GM19023 (cell line): ENCODE data around the gene ESR2.
"Not testable (repeated sequence)": the region's sequence is repeated elsewhere in the genome, so short reads cannot be mapped to it uniquely, and the experiment has no call there.

ENCODE experiments used
- ATAC-seq: cut with Tn5 transposase; IDR thresholded peaks from one replicate; pipeline ENCODE4 v1.9.1; 2021; ENCODE audit warnings: mild to moderate bottlenecking, moderate library complexity; ENCODE audit not compliant: unreplicated experiment

ESR2 gene

DNA sequence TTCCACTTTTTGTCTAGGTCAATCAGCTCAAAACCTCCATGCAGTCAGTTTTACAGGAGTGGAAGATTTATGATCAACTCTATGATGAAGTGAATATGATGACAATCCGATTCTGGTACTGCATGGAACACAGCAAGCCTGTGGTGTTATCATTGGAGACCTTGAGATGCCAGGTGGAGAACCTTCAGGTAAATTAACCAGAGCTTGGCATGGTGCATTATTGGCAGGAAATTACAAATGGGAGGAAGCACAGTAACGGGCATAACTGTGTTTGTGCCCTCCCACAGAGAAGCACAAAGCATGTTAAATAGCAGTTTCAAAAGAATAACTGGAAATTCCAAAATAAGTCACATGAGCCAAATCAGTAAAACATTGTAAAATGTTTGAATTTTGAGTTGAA lies 135.6 kb downstream of the ESR2 start:
- no peak for ATAC-seq

DNA sequence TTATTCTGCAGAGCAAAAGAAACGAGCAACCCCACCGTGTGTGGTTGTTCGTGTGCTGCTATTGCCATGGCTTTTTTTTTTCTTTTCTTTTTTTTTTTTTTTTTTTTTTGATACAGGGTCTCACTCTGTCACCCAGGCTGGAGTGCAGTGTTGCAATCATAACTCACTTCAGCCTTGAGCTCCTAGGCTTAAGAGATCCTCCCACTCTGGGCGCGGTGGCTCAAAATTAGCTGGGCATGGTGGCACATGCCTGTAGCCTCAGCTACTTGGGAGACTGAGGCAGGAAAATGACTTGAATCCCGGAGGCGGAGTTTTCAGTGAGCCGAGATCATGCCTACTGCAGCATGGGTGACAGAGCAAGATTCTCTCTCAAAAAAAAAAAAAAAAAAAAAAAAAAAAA lies 144.2 kb downstream of the ESR2 start:
- no peak for ATAC-seq

DNA sequence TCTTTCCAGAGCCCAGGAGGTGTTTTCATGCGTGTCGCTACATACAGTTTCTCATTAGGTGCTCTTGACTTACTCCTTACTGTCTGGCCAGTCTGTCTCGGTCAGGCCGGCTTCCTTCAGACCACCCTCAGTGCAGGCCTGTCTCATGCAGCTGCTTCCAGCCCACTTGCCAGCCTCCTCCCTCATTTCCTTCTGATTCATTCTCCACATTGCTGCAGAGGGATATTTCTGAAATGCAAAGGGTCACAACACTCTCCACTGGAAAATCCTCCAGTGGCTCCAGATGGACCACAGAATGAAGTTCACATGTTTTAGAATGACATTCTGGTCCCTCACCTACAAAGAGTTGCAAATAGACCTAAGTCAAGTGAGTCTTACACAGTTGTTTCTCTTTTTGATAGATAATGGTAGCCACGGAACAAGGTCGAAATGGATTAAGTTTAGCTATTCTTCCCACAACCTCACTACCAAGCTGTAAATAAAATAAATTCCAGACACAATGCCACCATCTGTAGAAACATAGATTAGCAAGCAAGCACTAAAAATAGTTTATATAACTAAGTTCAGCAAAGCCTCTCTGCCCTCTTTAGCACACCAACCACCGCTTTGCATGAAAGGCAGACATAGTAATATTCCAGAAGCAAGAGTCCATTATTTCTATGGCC lies 146.9 kb downstream of the ESR2 start:
- ATAC-seq: no peak

- no peak for ATAC-seq
These were observed 156.4 kb downstream of the ESR2 start for GRCh38 chr14:64137657-64138290.

DNA sequence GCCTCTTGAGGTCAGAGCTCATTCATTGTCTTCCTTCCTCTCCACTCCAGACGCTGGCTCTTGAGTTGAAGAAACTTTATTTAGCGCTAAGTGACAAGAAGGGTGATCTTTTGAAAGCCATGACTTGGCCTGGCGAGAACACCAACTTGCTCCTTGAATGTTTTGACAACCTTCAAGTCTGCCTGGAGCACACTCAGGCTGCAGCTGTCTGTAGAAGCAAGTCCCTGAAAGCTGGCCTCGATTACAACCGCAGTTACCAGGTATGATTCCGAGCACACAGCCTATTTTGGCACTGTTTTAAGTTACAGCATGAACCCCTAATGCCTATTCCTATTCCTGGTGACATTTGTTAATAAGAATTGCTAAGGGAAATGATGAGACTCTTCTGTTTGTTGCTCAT lies 167.6 kb downstream of the ESR2 start:
- ATAC-seq: no peak

DNA sequence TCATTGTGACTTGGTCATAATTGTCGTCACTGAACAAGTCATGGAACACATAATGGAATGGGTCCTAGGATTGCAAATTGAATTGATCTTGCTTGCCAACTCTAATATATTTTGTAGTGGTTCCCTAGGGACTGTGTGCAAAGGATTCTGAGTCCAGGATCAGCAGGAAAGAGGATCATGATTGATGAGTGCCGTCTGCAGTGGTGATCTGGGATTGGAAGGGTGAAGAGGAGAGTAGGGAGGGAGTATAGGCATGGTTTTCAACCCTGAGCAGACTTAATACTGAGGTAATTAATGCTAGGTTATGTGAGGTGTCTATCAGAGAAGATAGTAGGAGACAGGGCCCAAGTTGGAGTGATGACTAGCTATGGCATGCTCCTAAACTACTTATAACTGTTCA lies 168.9 kb downstream of the ESR2 start:
- ATAC-seq: no peak

DNA sequence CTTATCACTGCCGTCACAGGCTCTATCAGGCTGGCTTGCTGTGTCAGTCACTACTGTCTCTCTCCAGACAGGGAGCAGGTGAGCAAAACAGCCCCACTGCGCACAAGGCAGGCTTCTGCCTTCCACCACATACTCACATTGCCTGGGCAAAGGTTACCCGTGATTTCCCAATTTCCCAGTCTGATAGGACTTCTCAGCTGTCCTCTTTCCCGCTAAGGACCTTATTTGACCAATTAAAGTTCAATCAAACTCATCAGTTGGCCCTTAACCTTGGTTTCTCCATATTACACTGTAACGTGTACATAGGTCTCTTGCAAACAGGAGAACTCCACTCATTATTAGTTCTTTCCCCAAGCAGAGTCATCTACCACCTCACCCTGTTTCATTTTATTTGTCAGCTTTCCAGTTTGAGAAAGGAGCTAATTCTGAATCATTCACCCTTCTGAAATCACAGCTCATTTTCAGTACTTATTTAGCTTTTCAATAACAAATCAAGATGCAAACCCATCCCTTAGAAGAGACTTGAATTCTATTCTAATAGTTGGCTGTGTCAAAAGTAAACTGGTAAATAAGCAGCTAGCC lies 170.8 kb downstream of the ESR2 start:
- ATAC-seq: no peak

DNA sequence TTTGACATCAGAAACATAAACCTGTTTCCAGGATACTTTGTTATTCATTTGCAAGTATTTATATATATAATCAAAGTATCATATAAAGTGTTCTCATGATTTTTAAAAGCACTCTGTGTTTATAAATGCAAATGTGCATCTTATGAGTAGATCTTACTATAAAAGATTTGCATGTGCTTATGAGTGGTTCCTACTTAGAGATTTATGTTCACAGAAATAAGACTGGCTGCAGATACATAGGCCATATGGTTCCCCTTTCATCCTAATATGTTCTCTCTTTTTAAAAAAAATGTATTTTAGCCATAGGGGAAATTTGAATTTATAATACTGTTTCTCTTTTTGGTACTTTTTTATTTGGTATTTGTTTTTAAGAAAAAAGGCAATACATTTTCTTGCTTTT lies 174.2 kb downstream of the ESR2 start:
- no peak for ATAC-seq

- no peak for ATAC-seq
These were observed 174.7 kb downstream of the ESR2 start for GRCh38 chr14:64119500-64119899.

DNA sequence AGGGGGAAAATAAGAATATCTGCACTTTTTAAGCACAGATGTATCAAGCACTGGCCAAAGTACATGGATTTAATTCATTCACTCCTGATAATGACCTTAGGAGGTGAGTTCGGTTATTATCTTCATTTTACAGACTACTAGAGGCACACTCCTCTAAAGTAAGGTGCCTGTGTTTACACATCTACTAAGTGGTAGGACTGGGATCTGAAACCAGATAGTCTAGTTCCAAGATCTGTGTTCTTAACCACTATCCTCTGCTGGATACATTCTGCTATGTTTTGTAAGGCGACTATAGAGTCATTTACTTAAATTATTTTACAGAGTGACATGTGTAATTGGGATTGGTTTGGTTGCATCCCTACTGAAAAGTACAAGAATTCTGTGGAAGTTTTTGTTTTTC lies 175.3 kb downstream of the ESR2 start:
- ATAC-seq: no peak

DNA sequence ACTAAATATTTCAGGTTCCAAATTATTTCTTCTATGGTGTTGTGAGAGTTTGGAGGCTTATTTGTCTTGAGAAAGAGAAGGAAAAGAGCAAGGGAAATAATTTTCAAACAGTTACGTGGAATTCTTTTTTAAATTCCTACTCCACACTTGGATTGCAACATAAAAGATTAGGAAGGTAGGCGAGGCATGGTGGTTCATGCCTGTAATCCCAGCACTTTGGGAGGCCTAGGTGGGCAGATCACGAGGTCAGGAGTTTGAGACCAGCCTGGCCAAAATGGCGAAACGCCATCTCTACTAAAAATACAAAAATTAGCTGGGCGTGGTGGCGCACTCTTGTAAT lies 175.8 kb downstream of the ESR2 start:
- not testable (repeated sequence) for ATAC-seq

DNA sequence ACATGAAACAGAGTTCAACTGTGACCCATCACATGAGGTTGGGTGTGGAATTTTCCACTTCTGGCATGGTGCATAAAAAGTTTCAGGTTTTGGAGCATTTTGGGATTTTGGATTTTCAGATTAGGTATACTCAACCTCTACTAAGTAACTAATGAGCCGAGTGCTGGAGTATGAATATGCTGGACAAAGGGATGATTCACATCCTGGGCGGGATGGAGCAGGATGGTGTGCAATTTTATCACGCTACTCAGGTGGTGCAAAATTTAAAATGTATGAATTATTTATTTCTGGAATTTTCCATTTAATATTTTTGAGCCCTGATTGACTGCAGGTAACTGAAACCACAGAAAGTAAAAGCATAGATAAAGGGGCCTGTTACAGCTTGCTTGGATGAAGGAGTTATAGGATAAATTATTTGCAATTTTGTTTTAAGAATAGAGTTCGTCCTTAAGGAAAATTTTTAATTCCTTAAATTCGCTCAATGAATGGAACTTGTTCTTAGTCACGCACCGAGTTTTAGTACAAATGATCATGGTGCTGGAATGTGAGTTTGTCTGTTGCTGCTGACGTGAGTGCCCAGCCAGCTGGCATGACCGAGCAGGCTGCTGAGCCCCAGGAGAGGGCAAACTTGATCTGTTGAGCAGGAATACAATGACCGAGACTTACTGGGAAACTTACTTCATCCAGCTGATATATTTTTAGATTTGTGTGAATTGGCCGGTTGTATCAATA lies 176.3 kb downstream of the ESR2 start:
- ATAC-seq: no peak

DNA sequence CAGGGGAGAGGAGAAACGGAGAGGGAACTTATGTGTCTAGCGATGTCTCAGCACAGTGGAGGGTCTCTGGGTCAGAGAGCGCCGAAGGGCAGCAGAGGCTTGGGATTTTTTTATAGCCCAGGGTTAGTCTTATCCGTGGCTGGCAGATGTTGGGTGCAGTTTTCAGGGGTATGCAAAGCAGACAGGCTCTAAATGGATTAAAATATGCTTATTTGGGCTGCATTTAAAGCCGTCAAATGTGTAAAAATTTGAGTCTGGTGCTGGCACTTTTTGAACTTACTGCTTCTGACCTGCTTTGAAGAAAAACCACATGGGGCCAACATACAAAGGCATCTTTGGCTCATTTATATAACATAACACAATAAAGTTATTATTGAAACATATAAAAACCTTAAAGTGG lies 178.8 kb downstream of the ESR2 start:
- ATAC-seq: no peak

GRCh38 chr14:64114796-64115195 lies 179.4 kb downstream of the ESR2 start:
- ATAC-seq: no peak

- ATAC-seq: no peak
These were observed 180.0 kb downstream of the ESR2 start for GRCh38 chr14:64114166-64114565.

DNA sequence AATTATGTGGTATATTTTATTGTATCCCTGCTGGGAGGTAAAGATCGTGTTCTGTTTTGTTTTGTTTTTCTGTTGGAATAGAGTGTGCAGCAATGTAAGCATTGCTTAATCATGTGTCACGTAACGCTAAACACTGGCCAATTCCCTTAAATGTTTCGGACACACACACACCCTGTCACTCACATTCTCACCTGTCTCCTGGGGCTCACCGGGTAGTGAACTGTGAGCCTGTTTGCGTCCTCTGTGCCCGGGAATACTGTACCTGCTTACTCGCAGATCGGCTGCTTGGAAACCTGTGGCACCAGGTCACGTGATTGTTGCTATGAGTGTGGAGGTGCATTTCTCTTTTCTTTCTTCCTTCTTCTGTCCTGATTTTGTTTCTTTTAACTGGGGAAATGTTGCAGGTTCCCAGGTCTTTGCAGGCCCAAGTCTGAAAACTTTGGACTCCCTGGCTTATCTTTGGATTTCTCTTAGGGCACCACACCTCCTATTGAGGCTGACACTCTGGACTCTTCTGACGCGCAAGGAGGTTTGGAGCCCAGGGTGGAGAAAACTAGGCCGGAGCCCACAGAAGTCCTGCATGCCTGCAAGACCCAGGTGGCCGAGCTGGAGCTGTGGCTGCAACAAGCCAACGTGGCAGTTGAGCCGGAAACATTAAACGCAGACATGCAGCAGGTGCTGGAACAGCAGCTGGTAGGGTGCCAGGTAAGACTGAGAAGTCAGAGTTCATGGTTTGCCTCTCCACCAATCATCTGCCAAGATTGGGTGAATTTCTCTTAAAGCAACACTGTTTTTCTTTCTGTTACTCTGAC lies 181.1 kb downstream of the ESR2 start:
- ATAC-seq: no peak

- no peak for ATAC-seq
These were observed 183.4 kb downstream of the ESR2 start for GRCh38 chr14:64110802-64111201.

DNA sequence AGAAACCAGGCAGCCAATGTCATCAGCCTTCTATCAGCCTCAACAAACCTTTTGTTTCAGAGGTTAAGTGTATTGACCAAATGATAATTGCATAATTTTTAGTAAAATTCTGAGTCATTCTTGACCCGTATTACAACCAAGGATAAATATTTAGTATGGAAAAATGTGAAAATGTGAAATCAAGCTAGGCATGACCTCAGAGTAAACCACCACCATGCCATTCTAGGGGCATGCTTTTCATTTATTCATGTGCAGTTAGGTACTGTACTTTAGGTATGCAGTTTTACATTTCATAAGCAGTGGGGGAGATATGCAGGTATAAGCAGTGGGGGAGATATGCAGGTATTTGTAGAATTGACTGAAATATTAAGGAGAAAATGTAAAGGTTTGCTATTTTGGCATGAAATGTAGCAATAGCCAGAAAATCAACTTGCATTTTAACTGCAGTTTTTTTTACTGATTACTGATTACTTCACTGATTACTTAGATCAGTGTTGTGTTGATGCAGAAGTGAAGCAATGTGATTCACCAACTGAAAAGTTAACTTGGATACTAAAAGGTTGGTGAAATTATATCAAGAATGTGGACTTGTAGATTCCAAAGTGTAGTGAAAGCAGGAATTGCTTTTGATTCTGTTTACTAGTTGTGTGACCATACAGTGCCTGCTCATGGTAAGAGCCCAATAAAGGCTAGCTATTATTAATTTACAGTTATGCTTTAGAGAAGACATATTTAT lies 184.2 kb downstream of the ESR2 start:
- ATAC-seq: no peak

DNA sequence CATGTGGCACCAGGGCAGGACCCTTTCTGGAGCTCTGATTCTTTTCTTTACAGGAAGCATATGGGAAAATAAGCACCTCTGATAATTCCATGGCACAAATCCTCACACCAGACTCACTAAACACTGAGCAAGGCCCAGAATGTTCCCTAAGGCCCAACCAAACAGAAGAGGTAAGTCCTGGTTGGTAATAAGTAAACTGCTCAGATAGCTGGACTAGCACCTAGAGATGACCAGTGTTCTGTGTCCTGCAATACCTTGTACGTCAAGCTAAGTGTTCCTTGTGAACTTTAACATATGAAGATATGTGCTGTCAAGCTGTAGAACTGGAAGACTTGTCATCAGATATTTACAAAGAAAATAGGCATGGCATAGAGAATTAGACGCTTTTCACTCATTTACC lies 186.7 kb downstream of the ESR2 start:
- ATAC-seq: no peak

DNA sequence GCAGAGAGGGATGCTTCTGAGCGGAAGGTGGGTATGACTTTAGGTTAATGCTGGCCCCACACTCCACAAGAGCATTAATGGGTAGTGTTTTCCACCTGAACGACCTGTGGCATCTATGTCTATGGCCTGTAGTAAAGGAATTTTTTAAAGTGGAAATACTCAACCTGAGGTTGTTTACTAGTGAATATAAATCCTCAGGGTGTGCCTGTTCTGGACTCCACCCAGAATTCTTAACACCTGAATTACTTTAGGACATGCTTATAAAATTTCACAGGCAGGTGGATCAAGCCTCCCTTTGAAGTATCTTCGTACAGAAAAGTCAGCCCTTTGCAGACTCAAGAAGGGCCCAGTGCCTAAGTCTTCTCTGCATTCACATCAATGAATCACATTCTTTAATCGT lies 196.1 kb downstream of the ESR2 start:
- no peak for ATAC-seq

GRCh38 chr14:64095620-64096019 lies 198.6 kb downstream of the ESR2 start:
- ATAC-seq: no peak
